WTC11 (cell line): ENCODE results near the gene SLC39A13. TPM values are rescaled to one million over a fixed set of nuclear protein-coding genes. Genes with fewer than 3 reads are reported as not detected.
A peak's percentile ranks its signal among the peaks of the same experiment; 100 is the strongest.

ENCODE experiments used
- ATAC-seq: fragments of 200-7000 bp; cut with Tn5 transposase; 2 replicates; pipeline ENCODE4 v1.10.0; 2021; ENCODE audit warnings: mild to moderate bottlenecking, moderate library complexity
- CTCF ChIA-PET: fragments of 300-600 bp; sonication (Branson Sonifier 250); formaldehyde crosslinking; loops from one replicate; lab custom pipeline; 2021; ENCODE audit warnings: antibody characterized with exemption; lab: Charles Lee
- POLR2A ChIA-PET: fragments of 350-600 bp; sonication (Branson Sonifier 250); formaldehyde crosslinking; loops from one replicate; lab custom pipeline; 2021; ENCODE audit warnings: antibody characterized with exemption; lab: Charles Lee
- DNase-seq: peaks from one replicate; pipeline ENCODE4 v3.0.0; 2021; ENCODE audit warnings: low spot score
- H3K27ac Mint-ChIP-seq: 2 replicates; pipeline ENCODE4 v1.8.0; 2021; ENCODE audit warnings: mixed read lengths
- H3K27me3 Mint-ChIP-seq: 2 replicates; pipeline ENCODE4 v1.8.0; 2021; ENCODE audit warnings: low read depth, mild to moderate bottlenecking, moderate library complexity, mixed read lengths
- H3K36me3 Mint-ChIP-seq: 2 replicates; pipeline ENCODE4 v1.8.0; 2021; ENCODE audit warnings: mixed read lengths
- H3K4me1 Mint-ChIP-seq: 2 replicates; pipeline ENCODE4 v1.8.0; 2022; ENCODE audit warnings: mixed read lengths
- H3K4me3 Mint-ChIP-seq: 2 replicates; pipeline ENCODE4 v1.8.0; 2021; ENCODE audit warnings: mild to moderate bottlenecking, moderate library complexity, mixed read lengths
- H3K9me3 Mint-ChIP-seq: 2 replicates; pipeline ENCODE4 v1.8.0; 2021; ENCODE audit warnings: mixed read lengths
- ELF4 ChIP-seq: sonication (generic); formaldehyde crosslinking; IDR thresholded peaks from 2 replicates; pipeline ENCODE4 v1.8.1; 2022; ENCODE audit warnings: low read depth, mild to moderate bottlenecking, moderate library complexity, missing genetic modification reagents
- FOXP1 ChIP-seq: sonication (generic); formaldehyde crosslinking; IDR thresholded peaks from 2 replicates; pipeline ENCODE4 v1.8.0; 2022; ENCODE audit warnings: missing genetic modification reagents, mild to moderate bottlenecking, moderate library complexity, borderline replicate concordance
- FOXP4 ChIP-seq: sonication (generic); formaldehyde crosslinking; IDR thresholded peaks from 2 replicates; pipeline ENCODE4 v1.8.0; 2022; ENCODE audit warnings: mild to moderate bottlenecking, missing genetic modification reagents
- IRF1 ChIP-seq: sonication (generic); formaldehyde crosslinking; IDR thresholded peaks from 2 replicates; pipeline ENCODE4 v1.8.0; 2023; ENCODE audit warnings: missing genetic modification reagents
- PREB ChIP-seq: sonication (generic); formaldehyde crosslinking; IDR thresholded peaks from 2 replicates; pipeline ENCODE4 v1.8.1; 2022; ENCODE audit warnings: mild to moderate bottlenecking, missing genetic modification reagents, moderate library complexity, borderline replicate concordance
- PRRX2 ChIP-seq: fragments of 250-450 bp; sonication (Bioruptor Pico); IDR thresholded peaks from 2 replicates; pipeline ENCODE4 v1.8.0; 2021; ENCODE audit warnings: mild to moderate bottlenecking
- SMAD3 ChIP-seq: sonication (generic); formaldehyde crosslinking; IDR thresholded peaks from 2 replicates; pipeline ENCODE4 v1.8.0; 2022; ENCODE audit warnings: missing genetic modification reagents, mild to moderate bottlenecking, borderline replicate concordance
- microRNA-seq: library from miRNA; unstranded; fragments of <30 nt; microRNA quantifications from one replicate; pipeline ENCODE4 v1.2.0, GENCODE V29; 2022; ENCODE audit warnings: borderline number of aligned reads
- total RNA-seq: library from RNA; stranded (reverse); gene quantifications from 3 replicates; pipeline ENCODE4 v1.2.3, GENCODE V29; 2021

SLC39A13 gene
- total RNA-seq, 1 experiment from 2014 or later, result 38.2 TPM

GRCh38 chr11:47464483-47464882 is 56.1 kb downstream of the SLC39A13 start:
- Mint-ChIP-seq H3K27ac (no peak overlapping the region), H3K36me3 (peaks cover 9% of the 10 kb centered on the region), H3K4me1 (peaks cover 48% of the 10 kb centered on the region), H3K9me3 (no peaks in the 10 kb centered on the region), H3K4me3 (no peak overlapping the region), H3K27me3 (no peaks in the 10 kb centered on the region)
- DNase-seq (peak; percentile 20), ATAC-seq (peak; percentile 32)
- ChIA-PET POLR2A (no interaction called here), CTCF (interaction anchor here (3.0 kb wide), 1 partner anchor 10 kb away, joined by 17 read pairs; no protein-coding TSS in a partner anchor)
- no peak for TF ChIP-seq PREB (CRISPR knock-in tag)
- TF ChIP-seq ELF4 (CRISPR knock-in tag), result no peak
- no peak for TF ChIP-seq IRF1 (CRISPR knock-in tag)
- no peak for TF ChIP-seq FOXP1 (CRISPR knock-in tag)
- no peak for TF ChIP-seq SMAD3 (CRISPR knock-in tag)
- no peak for TF ChIP-seq PRRX2 (CRISPR knock-in tag)
- TF ChIP-seq FOXP4 (CRISPR knock-in tag), result no peak

Small RNA genes lying within 50 kb of the gene (microRNA-seq; reads per million reads assigned to microRNA genes)
- not detected for gene MIR4487

Other genes with a start within 250 kb of the SLC39A13 start
- 55.7 to 73.0 TPM (median 60.5 TPM) in 3 replicates for gene ARFGAP2, start 231.7 kb upstream of the SLC39A13 start, total RNA-seq
- 74.5 to 77.1 TPM (median 76.8 TPM) in 3 replicates for gene PACSIN3, start 222.2 kb upstream of the SLC39A13 start, total RNA-seq
- 124 to 144 TPM (median 124 TPM) in 3 replicates for gene DDB2, start 193.6 kb upstream of the SLC39A13 start, total RNA-seq
- 18.7 to 19.6 TPM (median 19.2 TPM) in 3 replicates for gene ACP2, start 159.8 kb upstream of the SLC39A13 start, total RNA-seq
- gene NR1H3, start 150.6 kb upstream of the SLC39A13 start, total RNA-seq, result 26.3 to 31.1 TPM (median 29.9 TPM) in 3 replicates
- 39.4 to 47.5 TPM (median 40.6 TPM) in 3 replicates for gene MADD, start 138.5 kb upstream of the SLC39A13 start, total RNA-seq
- gene MYBPC3, start 55.9 kb upstream of the SLC39A13 start, total RNA-seq, result 0.07 TPM in 2 of 3 replicates, not detected in the other
- 0.21 to 0.59 TPM (median 0.39 TPM) in 3 replicates for gene SPI1, start 30.0 kb upstream of the SLC39A13 start, total RNA-seq
- 141 to 162 TPM (median 143 TPM) in 3 replicates for gene PSMC3, start 17.8 kb downstream of the SLC39A13 start, total RNA-seq
- gene RAPSN, start 40.5 kb downstream of the SLC39A13 start, total RNA-seq, result 0.32 to 0.66 TPM (median 0.34 TPM) in 3 replicates
- gene CELF1, start 144.5 kb downstream of the SLC39A13 start, total RNA-seq, result 160 to 177 TPM (median 169 TPM) in 3 replicates
- gene PTPMT1, start 157.0 kb downstream of the SLC39A13 start, total RNA-seq, result 49.5 to 69.4 TPM (median 65.4 TPM) in 3 replicates
- 12.3 to 14.3 TPM (median 13.9 TPM) in 3 replicates for gene KBTBD4, start 170.4 kb downstream of the SLC39A13 start, total RNA-seq
- 111 to 140 TPM (median 125 TPM) in 3 replicates for gene NDUFS3, start 170.5 kb downstream of the SLC39A13 start, total RNA-seq
- 0.16 to 0.28 TPM in 2 of 3 replicates, not detected in the other for gene FAM180B, start 178.1 kb downstream of the SLC39A13 start, total RNA-seq
- 9.5 to 10.7 TPM (median 9.5 TPM) in 3 replicates for gene C1QTNF4, start 185.8 kb downstream of the SLC39A13 start, total RNA-seq
- 141 to 160 TPM (median 141 TPM) in 3 replicates for gene MTCH2, start 234.0 kb downstream of the SLC39A13 start, total RNA-seq